Measurements from ENCODE around the gene DNAH17.

- no peak for TF ChIP-seq POLR2A (IDR thresholded peaks at IDR 0.05; ENCODE audit: low read depth, low read length)
- no peak for TF ChIP-seq CTCF (IDR thresholded peaks at IDR 0.05; ENCODE audit: extremely low read depth in 1 of 2, insufficient read depth in 1 of 2, low read depth in 1 of 2, low read length in 2 of 2)
- no peak for TF ChIP-seq POLR2AphosphoS5 (IDR thresholded peaks at IDR 0.05; ENCODE audit: insufficient read depth, low read depth, low read length)
- TF ChIP-seq MAX (IDR thresholded peaks at IDR 0.05; ENCODE audit: insufficient read depth, insufficient read length) = no peak
- TF ChIP-seq EZH2 (IDR thresholded peaks at IDR 0.05; ENCODE audit: borderline replicate concordance, low read depth, low read length, severe bottlenecking) = no peak
Observed at GRCh38 chr17:78490673-78491072, 86.5 kb downstream of the DNAH17 start.

Measured in endothelial cell of umbilical vein (primary cell).